NCI-H1930 (cell line): ENCODE results near the gene GPR137.

ENCODE experiments used
- DNase-seq, 2 experiments: peaks; one replicate each; lab custom pipeline; 2025; lab: John Stamatoyannopoulos, UW

The GPR137 gene

DNA sequence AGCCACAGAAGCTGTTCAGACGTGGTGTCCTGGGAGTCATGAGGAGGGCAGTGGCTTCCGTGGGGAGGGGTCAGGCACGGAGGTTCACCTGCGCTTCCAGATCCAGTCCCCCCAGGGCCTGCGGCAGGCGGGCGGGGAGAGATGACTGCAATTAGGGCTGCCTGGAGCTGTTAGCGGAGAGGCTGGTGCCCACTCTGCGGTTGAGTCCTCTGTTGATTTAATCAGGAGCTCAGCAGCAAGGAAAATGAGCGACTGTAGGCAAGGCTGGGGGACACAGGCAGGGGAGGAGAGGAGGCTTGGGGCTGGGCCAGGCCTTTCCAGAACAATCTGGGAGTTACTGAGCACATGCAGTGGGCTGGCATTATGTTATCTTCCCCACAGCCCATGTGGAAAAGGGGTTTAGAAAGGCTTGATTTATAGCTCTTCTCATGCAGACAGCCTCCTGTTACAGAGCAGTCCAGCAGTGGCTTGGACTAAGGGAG, 21.2 kb upstream of the GPR137 start:
- no peak for DNase-seq

GRCh38 chr11:64265176-64266160, 20.2 kb upstream of the GPR137 start:
- DNase-seq: no peak

DNA sequence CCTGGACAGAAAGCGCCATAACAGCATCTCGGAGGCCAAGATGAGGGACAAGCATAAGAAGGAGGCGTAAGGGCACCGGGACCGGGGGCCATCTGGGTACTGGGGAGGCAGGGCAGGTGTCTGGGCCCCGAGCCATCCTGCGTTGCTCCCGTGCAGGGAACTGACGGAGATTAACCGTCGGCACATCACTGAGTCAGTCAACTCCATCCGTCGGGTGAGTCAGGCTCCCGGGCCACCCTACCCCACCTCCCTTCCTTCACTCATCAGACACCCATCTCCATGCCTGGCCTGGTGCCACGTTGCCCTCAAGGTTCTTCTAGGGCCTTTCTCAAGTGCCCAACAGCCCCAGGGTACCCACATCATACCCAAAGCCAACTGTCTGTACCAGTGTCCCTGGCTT, 19.3 kb upstream of the GPR137 start:
- no peak for DNase-seq

DNA sequence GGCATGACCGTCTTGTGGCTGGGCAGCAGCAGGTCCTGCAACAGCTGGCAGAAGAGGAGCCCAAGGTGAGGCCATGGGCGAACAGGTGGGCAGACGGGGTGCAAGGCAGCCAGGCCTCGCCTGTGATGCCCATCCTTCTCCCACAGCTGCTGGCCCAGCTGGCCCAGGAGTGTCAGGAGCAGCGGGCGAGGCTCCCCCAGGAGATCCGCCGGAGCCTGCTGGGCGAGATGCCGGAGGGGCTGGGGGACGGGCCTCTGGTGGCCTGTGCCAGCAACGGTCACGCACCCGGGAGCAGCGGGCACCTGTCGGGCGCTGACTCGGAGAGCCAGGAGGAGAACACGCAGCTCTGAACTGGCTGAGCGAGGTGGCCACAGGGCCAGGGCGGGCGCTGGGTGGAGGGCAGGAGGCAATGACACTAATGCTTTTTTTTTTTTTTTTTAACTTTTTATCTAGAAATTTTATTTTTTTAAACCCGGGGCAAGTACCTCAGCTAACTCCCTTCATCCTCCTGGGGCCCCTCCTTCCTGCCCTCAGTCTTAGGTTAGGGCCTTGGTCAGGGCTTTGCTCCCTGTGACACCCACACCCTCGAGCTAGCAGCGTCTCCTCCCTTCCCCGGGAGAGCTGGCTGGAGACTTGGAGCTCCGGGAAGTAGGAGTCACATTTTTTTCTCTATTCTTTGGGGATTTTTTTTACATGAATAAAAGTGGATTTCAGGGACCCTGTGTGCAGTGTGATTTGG, 18.3 kb upstream of the GPR137 start:
- DNase-seq: no peak

DNA sequence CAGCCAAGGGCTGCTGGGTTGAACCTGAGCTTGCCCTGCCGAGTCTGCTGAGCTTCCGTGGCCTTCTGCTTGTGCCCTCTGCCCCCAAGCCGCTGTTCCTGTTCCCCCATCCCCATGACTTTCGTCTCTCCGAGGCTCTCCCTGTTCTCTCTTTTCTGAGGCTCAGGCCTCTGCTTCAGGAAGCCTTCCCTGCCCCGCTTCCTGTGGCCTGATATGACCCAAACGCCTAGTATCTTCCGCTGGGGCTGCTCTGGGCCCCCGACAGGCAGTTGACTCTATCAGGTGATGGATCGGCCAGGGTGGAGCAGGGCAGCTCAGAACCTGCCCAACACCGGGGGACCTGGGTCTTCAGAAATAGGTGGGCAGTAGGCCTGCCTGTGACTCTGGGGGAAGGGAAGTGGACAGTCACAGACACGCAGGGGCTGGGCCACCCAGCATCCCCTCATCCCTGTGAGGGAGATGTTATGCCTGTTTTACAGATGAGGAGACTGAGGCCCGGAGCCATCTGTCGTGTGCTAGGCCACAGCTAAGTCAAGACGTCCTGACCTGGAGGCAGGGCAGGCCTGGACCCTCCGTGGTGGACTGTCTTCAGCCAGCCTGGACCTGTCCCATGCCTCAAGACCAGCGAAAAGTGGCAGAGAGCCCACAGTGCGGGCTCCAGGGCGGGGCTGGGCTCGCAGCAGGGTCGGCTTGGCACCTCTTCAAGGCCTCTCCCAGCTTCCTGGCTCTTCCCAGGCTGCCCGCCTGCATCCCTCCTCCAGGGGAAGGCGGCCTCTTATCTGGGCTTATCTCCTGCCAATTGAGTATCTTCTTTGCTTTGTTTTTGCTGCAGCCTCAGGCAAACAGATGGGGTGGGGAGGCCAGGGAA, 17.4 kb upstream of the GPR137 start:
- no peak for DNase-seq

GRCh38 chr11:64268893-64269539, 16.6 kb upstream of the GPR137 start:
- no peak for DNase-seq

DNA sequence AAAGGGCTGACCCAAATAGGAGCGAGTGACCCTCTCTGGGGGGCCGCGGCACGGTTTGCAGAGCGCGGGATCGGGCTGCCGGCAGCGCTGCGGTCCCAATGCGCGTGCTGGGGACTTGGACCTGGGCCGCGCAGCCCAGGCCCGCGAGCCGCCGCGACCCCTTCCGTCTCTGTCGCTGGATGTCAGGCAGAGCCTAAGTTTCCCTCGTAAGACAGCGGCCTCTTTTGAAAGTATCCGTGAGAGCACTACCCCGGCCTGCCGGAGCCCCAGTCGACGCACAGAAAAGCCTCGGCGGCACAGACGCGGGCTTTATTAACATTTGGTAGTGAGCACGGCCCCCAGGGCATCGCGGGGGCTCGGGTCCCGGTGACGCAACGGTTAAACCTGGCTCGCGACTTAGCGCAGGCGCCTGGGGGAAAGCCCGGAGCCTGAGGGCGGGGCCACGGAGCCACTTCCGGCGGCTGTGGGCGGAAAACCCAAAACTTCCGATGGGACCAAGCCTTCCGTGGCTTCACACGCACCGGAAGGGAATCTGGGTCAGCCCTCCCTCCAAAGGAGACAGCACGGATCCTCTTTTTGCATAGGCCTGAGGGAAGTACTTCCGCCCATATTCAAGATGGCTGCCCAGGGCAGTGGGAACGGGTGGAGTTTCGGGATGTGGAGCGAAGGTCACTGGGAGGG, 16.0 kb upstream of the GPR137 start:
- DNase-seq: peak; percentile 98 to 99

- DNase-seq: no peak
Measured at GRCh38 chr11:64275031-64275800, 10.4 kb upstream of the GPR137 start.

GRCh38 chr11:64275841-64276240, 9.8 kb upstream of the GPR137 start:
- no peak for DNase-seq

DNA sequence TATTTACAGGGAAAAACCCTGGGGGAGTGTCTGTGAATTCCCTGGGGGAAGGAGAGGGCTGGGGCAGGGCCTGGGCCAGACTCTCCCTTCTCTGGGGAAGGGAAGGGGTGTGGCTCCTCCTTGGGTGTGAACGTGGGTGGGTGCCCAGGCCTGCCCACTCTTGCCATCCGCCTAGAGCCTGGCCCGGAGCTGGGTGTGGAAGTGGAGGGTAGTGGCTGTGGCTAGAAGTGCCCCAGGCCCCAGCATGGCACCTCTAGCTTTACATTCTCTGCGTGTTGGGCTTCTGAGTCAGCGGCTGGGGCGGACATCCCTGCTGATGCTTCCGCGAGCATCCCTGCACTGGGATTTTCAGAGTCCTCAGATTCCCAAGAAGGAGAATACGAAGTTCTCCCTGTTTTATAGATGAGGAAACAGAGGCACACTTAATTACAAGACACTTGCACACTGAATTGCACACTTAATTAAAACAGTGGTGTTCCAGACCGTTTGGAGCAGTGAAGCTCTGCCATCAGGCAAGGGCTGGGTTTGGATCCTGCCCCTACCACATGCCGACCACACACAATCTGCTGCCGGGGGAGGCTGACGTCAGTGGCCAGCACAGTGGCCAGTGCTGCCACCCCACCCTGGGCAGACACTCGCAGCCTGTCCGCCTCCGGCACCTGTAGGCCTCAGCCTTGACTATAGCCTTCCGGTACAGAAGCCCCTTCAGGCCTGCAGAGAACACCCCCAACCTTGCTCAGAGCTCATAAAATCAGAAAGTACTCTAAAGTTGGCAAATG, 8.8 kb upstream of the GPR137 start:
- no peak for DNase-seq

GRCh38 chr11:64278576-64279190, 7.0 kb upstream of the GPR137 start:
- no peak for DNase-seq

DNA sequence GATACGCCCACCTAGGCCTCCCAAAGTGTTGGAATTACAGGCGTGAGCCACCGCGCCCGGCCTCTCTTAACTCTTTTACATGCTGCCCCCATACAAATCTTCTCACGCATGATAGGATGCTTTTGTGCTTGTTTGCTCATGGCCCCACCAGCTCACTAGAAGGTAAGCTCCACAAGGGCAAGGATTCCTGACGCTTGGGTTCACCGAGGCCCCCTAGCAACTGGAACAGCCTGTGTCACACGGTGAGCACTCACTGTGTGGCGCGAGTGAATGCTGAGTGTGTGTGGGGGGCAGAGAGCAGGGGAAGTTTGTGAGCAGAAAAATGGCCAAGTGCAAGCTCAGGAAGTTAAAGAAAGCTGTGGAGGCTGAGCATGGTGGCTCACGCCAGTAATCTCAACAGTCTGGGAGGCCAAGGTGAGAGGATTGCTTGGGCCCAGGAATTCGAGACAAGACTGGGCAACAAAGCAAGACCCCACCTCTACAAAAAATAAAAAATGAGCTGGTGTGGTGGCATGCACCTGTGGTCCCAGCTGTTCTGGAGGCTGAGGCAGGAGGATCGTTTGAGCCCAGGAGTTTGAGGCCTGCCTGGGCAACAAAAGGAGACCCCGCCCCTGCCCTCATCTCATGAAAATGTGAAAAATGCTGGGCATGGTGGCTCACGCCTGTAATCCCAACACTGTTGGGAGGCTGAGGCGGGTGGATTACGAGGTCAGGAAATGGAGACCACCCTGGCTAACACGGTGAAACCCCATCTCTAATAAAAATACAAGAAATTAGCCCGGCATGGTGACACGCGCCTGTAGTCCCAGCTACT, 3.5 kb upstream of the GPR137 start:
- DNase-seq: no peak

- DNase-seq: no peak
Measured at GRCh38 chr11:64283092-64283491, 2.6 kb upstream of the GPR137 start.

DNA sequence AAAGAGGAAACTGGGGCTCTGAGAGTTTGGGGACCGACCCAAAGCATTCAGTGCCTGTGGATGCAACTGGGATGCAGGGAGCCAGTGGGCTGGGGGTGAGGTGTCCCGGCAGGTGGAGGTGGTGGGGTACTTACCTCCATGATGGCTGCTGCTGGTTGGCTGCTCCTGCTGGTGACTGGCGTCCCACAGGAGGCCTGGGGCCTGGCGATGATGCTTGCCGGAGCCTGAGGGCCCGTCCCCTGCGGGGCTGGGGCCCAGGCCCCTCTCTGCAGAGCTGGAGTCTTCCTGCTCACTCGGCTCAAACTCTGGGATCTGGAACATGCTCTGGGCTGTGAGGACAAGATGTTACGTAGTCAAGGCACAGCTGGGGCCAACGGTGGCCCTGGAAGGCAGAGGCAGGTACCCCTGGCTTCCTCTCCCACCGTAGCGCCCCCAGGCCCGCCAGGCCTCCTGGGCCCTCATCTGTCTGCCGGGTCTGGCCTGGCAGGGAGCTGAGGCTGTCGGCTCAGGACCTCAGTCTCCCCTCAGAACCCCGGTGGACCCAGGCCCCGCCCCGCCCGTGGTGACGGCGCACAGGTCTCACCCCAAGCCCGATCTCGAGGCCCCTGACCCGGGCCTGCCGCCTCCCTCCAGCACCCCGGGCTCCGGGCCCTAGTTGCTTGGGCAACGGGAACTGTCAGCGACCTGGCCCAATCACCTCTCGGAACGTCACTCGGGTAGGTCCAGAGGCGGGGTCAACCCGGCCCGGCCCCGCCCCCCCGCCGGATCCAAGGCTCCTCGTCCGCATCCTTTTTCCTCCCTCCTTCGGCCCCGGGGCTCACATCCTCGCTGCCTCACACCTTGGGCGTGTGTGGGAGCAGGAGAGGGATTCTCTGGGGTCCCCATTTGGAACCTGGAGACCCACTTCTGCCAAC, 1.3 kb upstream of the GPR137 start, which contains the start of gene BAD:
BAD (minus strand) TSS at position 618 of the 914 bp plus-strand sequence; CDS start at position 321, 297 bp downstream.
- peak; percentile 85 to 92 for DNase-seq

GRCh38 chr11:64285885-64286800, 495 bp downstream of the GPR137 start:
- no peak for DNase-seq

- no peak for DNase-seq
Measured at GRCh38 chr11:64286801-64287159, 1.1 kb downstream of the GPR137 start.
